Activated naive CD4-positive, alpha-beta T cell treated with anti-CD3 and anti-CD28 coated beads, Interleukin-2, amount 50 U/mL, for 16 hours (primary cell): Measurements from ENCODE around the gene CHST9.
"Not testable (repeated sequence)": the region's sequence is repeated elsewhere in the genome, so short reads cannot be mapped to it uniquely, and the experiment has no call there.

Source experiments
- DNase-seq: peaks from one replicate; pipeline ENCODE4 v3.0.0-alpha.2; 2020

CHST9 gene

DNA sequence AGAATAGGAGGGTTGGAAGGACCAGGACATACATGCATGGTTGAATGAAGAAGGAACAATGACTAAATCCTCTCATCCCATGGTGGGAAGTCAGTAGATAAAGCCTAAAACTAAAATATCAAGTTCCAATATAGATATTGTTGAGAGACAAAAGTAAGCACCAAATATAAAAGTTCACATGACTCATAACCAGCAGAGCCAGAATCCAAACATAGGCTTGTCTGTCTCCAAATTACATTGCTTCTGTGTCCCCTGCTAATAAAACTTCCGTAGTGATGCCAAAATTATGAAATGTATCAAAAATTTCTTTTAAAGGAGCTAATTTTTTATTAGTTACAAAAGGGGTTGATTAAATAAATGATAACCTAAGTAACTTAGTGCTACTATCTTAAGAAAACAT, 19.7 kb downstream of the CHST9 start:
- no peak for DNase-seq

DNA sequence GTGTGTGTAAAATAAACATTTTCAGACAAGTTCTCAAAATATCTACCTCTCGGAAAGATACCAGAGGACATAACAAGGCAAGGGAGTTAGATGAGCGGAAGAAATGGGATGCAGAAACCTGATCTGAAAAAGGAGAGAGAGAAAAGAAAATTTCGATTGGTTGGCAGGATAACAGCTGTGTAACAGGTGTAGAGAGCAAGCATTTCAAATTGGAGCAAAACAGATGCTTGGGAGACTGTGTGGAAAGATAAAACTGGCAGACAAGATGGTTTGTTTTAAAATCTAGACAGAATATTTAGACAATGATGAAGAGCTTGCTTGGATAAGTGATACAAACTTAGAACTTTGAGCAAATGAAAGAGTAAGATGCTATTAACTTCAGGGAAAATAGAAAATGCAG, 20.2 kb downstream of the CHST9 start:
- DNase-seq: no peak

- not testable (repeated sequence) for DNase-seq
Observed at GRCh38 chr18:27163197-27163716, 21.9 kb downstream of the CHST9 start.

GRCh38 chr18:27149240-27149639, 35.9 kb downstream of the CHST9 start:
- DNase-seq: not testable (repeated sequence)

DNA sequence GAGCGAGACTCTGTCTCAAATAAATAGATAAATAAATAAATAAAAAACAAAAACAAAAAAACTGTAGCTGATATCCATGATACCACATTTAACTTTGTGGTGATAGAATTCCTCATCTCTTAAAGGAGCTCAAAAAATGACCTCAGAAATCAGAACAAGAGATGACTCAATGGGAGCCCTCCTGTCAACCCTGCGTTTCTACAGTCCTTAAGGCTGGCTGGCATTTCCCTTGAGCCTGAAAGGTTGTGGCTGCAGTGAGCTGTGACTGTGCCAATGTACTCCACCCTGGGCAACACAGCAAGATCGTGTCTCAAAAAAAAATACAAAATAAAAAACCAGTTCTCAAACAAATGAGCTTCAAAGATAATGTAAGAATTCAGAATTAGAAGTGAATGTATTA, 40.4 kb downstream of the CHST9 start:
- no peak for DNase-seq

DNA sequence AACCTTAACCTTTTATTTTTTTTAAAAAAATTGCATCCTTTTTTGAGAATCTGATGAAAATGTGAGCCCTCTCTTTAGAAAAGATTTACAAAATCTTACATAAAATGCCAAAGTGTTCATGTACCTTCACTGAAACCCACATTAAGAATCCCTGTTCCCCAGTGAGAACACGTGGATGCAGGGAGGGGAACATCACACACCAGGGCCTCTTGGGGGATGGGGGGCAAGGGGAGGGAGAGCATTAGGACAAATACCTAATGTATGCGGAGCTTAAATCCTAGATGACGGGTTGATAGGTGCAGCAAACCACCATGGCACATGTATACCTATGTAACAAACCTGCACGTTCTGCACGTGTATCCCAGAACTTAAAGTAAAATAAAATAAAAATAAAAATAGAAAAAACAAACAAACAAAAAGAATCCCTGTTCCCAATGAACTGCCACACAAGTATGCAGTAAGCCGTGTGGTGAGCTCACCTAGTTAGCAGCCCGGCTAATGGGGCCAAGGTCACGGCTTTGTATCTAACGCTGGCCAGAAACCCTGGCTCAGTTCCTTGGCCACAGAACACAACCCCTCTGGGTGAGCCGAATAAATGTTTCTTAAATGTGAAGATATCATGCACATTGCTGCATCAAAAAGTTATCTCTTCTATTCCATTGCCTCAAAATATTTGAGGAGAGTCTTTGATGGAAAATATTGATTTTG, 41.4 kb downstream of the CHST9 start:
- no peak for DNase-seq

DNA sequence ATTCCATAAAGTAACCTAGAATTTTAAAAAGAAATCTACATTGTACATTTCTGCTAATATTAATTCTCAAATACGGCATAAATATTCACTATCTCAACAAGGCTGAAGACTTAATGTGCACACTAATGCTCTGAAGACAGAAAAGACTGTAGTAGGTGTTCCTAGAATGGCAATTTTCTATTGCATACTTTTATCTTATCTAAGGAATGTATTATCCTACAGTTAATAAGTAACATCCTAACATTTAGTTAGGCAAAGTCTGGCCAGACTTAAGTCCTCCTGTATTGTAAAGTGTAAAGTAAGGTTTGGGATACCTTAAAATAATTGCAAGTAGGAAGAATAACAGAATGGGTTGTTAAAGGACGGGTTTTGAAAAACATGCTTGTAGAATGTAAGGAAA, 42.2 kb downstream of the CHST9 start:
- no peak for DNase-seq

DNA sequence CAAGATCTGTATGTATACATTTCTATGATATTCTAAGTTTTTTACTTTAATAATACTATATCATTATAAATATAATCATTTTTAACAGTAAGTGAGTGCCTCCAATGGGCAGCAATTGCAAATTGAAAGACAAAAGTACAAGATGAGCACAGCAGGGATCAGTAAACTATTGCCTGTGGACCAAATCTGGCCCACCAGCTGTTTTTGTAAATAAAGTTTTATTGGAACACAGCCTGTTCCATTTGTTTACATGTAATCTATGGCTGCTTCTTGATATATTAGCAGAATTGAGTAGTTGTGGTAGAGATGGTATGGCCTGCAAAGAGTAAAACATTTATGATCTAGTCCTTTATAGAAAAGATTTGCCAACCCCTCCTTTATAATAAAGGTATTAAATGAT, 43.2 kb downstream of the CHST9 start:
- DNase-seq: no peak

DNA sequence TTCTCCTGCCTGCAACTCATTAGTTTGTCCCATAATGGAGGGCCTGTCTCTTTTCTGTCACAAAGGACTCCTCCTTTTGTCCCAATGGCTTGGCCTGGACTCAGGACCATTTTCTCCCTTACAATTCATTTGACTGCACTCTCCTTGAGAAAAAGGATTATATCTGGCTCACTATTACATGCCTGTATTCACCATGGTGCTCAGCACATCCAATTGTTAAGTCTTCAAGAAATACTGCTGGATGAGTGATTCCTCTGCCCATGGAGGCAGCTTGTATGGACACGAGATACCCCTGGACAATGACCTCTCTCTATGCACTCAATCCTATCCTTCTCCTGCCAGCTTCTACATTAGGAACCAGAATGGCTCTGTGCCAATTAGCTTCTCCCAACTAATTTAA, 47.0 kb downstream of the CHST9 start:
- no peak for DNase-seq

- DNase-seq: no peak
Observed at GRCh38 chr18:27136208-27136535, 48.9 kb downstream of the CHST9 start.

DNA sequence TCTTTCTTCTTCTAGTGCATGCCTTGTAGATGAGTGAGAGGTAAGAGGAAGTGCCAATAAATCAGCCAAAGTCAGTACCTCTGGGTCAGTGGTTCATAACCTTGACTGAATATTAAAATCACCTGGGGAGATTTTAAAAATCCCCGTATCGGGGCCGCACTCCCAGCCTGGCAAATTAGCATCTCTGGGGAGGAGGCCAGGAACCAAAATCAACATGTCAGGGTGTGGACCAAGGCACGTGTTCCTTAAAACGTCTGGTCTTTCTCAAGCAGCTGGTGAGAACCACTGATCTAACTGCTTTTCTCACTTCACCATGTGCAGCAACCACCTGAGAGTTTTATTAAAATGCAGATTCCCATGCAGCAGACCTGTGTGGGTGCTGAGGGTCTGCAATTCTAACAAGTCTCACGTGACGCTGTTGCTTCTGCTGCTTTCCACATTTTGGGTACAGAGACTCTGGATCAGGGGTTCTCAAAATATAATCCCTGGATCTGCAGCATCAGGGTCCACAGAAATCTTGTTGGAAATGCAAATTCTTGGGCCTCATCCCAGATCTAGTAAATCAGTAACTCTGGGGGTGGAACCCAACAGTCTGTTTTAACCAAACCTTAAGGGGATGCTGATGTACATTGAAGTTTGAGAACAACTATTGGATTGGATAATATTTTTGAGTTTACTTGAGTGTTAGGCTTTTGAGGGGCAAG, 49.5 kb downstream of the CHST9 start:
- DNase-seq: no peak

- DNase-seq: no peak
Observed at GRCh38 chr18:27130065-27130630, 55.0 kb downstream of the CHST9 start.

- DNase-seq: no peak
Observed at GRCh38 chr18:27124196-27124595, 60.9 kb downstream of the CHST9 start.

- no peak for DNase-seq
Observed at GRCh38 chr18:27121108-27121507, 64.0 kb downstream of the CHST9 start.

- DNase-seq: no peak
Observed at GRCh38 chr18:27120246-27120645, 64.9 kb downstream of the CHST9 start.

- DNase-seq: no peak
Observed at GRCh38 chr18:27118973-27119372, 66.1 kb downstream of the CHST9 start.

DNA sequence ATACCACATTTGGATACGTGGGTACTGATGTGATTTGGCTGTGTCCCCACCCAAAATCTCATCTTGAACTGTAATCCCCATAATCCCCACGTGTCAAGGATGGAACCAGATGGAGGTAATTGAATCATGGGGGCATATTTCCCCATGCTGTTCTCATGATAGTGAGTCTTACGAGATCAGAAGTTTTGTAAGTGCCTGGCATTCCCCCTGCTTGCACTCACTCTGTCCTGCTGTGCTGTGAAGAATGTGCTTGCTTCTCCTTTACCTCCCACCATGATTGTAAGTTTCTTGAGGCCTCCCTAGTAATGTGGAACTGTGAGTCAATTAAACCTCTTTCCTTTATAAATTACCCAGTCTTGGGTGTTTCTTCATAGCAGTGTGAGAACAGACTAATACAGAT, 70.3 kb downstream of the CHST9 start:
- no peak for DNase-seq

GRCh38 chr18:27113358-27113757, 71.8 kb downstream of the CHST9 start:
- DNase-seq: no peak

DNA sequence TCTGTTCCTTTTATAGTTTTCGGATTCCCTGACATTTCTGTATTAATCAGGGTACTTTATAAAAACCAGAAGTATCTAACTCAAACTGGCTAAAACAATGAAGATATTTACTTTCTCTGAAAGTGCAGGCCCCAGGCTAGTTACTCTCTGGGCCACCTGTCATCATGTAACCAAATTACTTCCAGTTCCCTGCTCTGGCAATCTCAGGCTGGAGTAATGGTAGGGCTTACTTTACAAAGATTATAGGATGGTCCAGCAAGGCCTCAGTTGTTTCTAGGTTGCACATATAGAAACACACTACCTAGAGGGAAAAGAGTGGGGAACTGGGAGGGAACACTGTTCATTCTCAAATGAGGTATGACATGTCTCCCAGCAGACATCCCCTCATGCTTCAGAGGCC, 74.8 kb downstream of the CHST9 start:
- DNase-seq: no peak

- no peak for DNase-seq
Observed at GRCh38 chr18:27109451-27109850, 75.7 kb downstream of the CHST9 start.

GRCh38 chr18:27108842-27109241, 76.3 kb downstream of the CHST9 start:
- no peak for DNase-seq

DNA sequence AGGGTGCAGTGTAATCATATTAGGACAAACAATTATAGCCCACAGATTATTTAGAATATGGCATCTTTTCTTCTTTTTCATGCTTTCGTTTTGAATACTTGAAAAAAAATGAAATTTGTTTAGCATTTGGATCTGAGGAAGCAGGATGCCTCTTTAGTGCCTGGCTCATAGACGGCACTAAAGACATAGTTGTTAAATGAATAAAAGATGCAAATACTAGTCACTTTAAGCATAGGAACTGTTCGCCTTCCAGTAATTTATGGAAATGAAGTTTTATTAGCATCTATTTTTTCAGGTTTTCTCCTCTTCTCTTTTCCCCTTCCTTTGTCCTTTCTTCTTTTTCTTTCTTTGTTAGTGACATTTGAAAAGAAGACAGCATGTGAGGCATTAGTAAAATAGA, 80.4 kb downstream of the CHST9 start:
- DNase-seq: no peak

DNA sequence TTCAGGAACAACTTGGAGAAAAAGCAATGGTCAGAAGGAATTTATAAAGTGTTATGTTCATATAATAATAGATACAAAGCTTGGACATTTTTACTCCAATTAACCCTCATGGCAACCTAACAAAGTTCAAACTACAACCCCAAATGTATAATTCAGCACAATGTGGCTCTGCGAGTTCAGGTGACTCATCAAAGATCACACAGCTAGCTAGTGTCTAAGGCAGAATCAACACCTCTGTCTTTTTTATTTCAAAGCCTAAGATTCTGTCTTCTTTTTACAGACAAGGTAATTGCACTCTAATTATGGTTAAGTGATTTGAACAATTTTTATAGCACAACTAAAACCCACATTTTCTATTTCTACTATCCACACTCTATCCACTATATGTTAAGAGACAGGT, 90.5 kb downstream of the CHST9 start:
- no peak for DNase-seq

- not testable (repeated sequence) for DNase-seq
Observed at GRCh38 chr18:27093290-27093689, 91.8 kb downstream of the CHST9 start.
